ENCODE results near the gene UBXN6. TPM values are rescaled to one million over a fixed set of nuclear protein-coding genes. Genes with fewer than 3 reads are reported as not detected.

Gene UBXN6
- total RNA-seq, 1 experiment from 2014 or later, result 76.5 TPM

- no peak overlapping the region for H3K9ac ChIP-seq (ENCODE audit: low read length)
- BruUV-seq (replicated peaks), result no TSS peak
- no peak overlapping the region for H3K4me2 ChIP-seq (ENCODE audit: low read length)
- DNase-seq (ENCODE audit: low read depth, low spot score) (no peak), ATAC-seq (no peak)
- intact Hi-C loops (cut with micrococcal nuclease), result no loop called here
- POLR2A ChIA-PET, result no interaction called here
- TF ChIP-seq, protein P1, sequence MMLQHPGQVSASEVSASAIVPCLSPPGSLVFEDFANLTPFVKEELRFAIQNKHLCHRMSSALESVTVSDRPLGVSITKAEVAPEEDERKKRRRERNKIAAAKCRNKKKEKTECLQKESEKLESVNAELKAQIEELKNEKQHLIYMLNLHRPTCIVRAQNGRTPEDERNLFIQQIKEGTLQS (IDR thresholded peaks at IDR 0.05), result no peak
- TF ChIP-seq MAX (IDR thresholded peaks at IDR 0.05), result no peak
- TF ChIP-seq ZNF274 (IDR thresholded peaks at IDR 0.05; ENCODE audit: low read depth, low read length), result no peak
- H3K27ac ChIP-seq (ENCODE audit: low read depth, low read length), result no peak overlapping the region
- CTCF ChIA-PET, result no interaction called here
- peaks cover 0 to 3% of the 10 kb centered on the region in 2 experiments; a peak in 1 of 4 replicates for H3K9me3 ChIP-seq (ENCODE audit: control insufficient read depth in 1 of 2, insufficient read depth in 1 of 2, low read depth in 1 of 2, low read length in 2 of 2)
- H3K4me3 ChIP-seq (replicated peaks in 1 of 2; ENCODE audit: low read depth in 1 of 2, low read length in 2 of 2), result no peak overlapping the region
- H2AFZ ChIP-seq (ENCODE audit: low read depth, low read length, poor library complexity, severe bottlenecking), result no peak overlapping the region
- no peaks in the 10 kb centered on the region for H3K27me3 ChIP-seq (ENCODE audit: insufficient read depth, low read length)
- H3K79me2 ChIP-seq (ENCODE audit: insufficient read depth, low read length), result peaks cover 2% of the 10 kb centered on the region; the same call in 1 of the 2 replicates
- no peaks in the 10 kb centered on the region for H3K9me2 ChIP-seq (ENCODE audit: insufficient read depth)
- H3K4me1 ChIP-seq (ENCODE audit: control insufficient read depth in 1 of 2, insufficient read depth in 2 of 2, low read length in 2 of 2), result no peaks in the 10 kb centered on the region
- H3K36me3 ChIP-seq (ENCODE audit: control insufficient read depth in 1 of 2, insufficient read depth in 2 of 2, low read length in 2 of 2), result peaks cover 6 to 19% of the 10 kb centered on the region in 2 experiments; a peak in 3 of 4 replicates
- RAD21 ChIA-PET (ENCODE audit: low non-redundant PET in 1 of 2, low total read pairs in 2 of 2, uncharacterized antibody in 2 of 2, unreplicated experiment in 2 of 2), result no interaction called here
- H4K20me1 ChIP-seq (ENCODE audit: insufficient read depth), result no peaks in the 10 kb centered on the region
These were observed 30.0 kb upstream of the UBXN6 start for GRCh38 chr19:4487572-4487971.

- Histone ChIP-seq H2AFZ (ENCODE audit: low read depth, low read length, poor library complexity, severe bottlenecking) (no peak overlapping the region), H3K27ac (ENCODE audit: low read depth, low read length) (no peak overlapping the region), H3K4me2 (ENCODE audit: low read length) (no peak overlapping the region), H3K79me2 (ENCODE audit: insufficient read depth, low read length) (peaks cover 2% of the 10 kb centered on the region; the same call in 1 of the 2 replicates), H3K4me1 (ENCODE audit: control insufficient read depth in 1 of 2, insufficient read depth in 2 of 2, low read length in 2 of 2) (no peaks in the 10 kb centered on the region; a peak in 1 of 4 replicates), H3K9me3 (ENCODE audit: control insufficient read depth in 1 of 2, insufficient read depth in 1 of 2, low read depth in 1 of 2, low read length in 2 of 2) (no peaks in the 10 kb centered on the region), H3K9ac (ENCODE audit: low read length) (no peak overlapping the region), H3K4me3 (replicated peaks in 1 of 2; ENCODE audit: low read depth in 1 of 2, low read length in 2 of 2) (no peak overlapping the region), H3K9me2 (ENCODE audit: insufficient read depth) (no peaks in the 10 kb centered on the region), H4K20me1 (ENCODE audit: insufficient read depth) (no peaks in the 10 kb centered on the region), H3K27me3 (ENCODE audit: insufficient read depth, low read length) (no peaks in the 10 kb centered on the region), H3K36me3 (ENCODE audit: control insufficient read depth in 1 of 2, insufficient read depth in 2 of 2, low read length in 2 of 2) (peaks cover 1 to 8% of the 10 kb centered on the region in 2 experiments; a peak in 3 of 4 replicates)
- DNase-seq (ENCODE audit: low read depth, low spot score), result no peak
- ChIA-PET CTCF (no interaction called here), RAD21 (ENCODE audit: low non-redundant PET in 1 of 2, low total read pairs in 2 of 2, uncharacterized antibody in 2 of 2, unreplicated experiment in 2 of 2) (no interaction called here), POLR2A (no interaction called here)
- TF ChIP-seq TCF7L2 (IDR thresholded peaks at IDR 0.05; ENCODE audit: borderline replicate concordance, extremely low read depth, insufficient read depth, insufficient read length) (no peak), POLR2AphosphoS5 (IDR thresholded peaks at IDR 0.05; ENCODE audit: low read depth, low read length) (no peak), EZH2phosphoT487 (IDR thresholded peaks at IDR 0.05; ENCODE audit: borderline replicate concordance) (no peak), FOSL1 (IDR thresholded peaks at IDR 0.05; ENCODE audit: low read depth) (no peak), EZH2 (IDR thresholded peaks at IDR 0.05) (no peak), SRF (IDR thresholded peaks at IDR 0.05; ENCODE audit: low read depth) (no peak), YY1 (IDR thresholded peaks at IDR 0.05; ENCODE audit: extremely low read depth, insufficient replicate concordance, low read depth, low read length) (no peak), RAD21 (IDR thresholded peaks at IDR 0.05; ENCODE audit: low read depth) (no peak)
- TF ChIP-seq, protein P2, sequence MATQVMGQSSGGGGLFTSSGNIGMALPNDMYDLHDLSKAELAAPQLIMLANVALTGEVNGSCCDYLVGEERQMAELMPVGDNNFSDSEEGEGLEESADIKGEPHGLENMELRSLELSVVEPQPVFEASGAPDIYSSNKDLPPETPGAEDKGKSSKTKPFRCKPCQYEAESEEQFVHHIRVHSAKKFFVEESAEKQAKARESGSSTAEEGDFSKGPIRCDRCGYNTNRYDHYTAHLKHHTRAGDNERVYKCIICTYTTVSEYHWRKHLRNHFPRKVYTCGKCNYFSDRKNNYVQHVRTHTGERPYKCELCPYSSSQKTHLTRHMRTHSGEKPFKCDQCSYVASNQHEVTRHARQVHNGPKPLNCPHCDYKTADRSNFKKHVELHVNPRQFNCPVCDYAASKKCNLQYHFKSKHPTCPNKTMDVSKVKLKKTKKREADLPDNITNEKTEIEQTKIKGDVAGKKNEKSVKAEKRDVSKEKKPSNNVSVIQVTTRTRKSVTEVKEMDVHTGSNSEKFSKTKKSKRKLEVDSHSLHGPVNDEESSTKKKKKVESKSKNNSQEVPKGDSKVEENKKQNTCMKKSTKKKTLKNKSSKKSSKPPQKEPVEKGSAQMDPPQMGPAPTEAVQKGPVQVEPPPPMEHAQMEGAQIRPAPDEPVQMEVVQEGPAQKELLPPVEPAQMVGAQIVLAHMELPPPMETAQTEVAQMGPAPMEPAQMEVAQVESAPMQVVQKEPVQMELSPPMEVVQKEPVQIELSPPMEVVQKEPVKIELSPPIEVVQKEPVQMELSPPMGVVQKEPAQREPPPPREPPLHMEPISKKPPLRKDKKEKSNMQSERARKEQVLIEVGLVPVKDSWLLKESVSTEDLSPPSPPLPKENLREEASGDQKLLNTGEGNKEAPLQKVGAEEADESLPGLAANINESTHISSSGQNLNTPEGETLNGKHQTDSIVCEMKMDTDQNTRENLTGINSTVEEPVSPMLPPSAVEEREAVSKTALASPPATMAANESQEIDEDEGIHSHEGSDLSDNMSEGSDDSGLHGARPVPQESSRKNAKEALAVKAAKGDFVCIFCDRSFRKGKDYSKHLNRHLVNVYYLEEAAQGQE (IDR thresholded peaks at IDR 0.05; ENCODE audit: low read depth), result no peak
- TF ChIP-seq, protein P1 (IDR thresholded peaks at IDR 0.05), result no peak
- ATAC-seq, result no peak
- intact Hi-C loops (cut with micrococcal nuclease), result no loop called here
- no TSS peak for BruUV-seq (replicated peaks)
These were observed 25.8 kb upstream of the UBXN6 start for GRCh38 chr19:4483385-4483784.
